OCI-LY7 (cell line): ENCODE data around the gene MACROD1.

Experiments
- CTCF ChIP-seq: fragments of 200-600 bp; sonication (generic); conservative IDR thresholded peaks from 2 replicates; pipeline ENCODE4 v1.5.1; 2014; ENCODE audit warnings: mild to moderate bottlenecking, antibody characterized with exemption, low read length, moderate library complexity, mixed read lengths
- EZH2phosphoT487 ChIP-seq: fragments of 200-600 bp; sonication (generic); IDR thresholded peaks from 2 replicates; pipeline ENCODE4 v1.6.1; 2018; ENCODE audit warnings: low read depth, borderline replicate concordance, mild to moderate bottlenecking, mixed run types, antibody characterized with exemption, low read length, moderate library complexity, mixed read lengths

- TF ChIP-seq CTCF (no peak), EZH2phosphoT487 (no peak)
Measured at GRCh38 chr11:64186492-64187165, 20.7 kb upstream of the MACROD1 start.
